ENCODE measurements around the gene PLRG1. TPM values are rescaled to one million over a fixed set of nuclear protein-coding genes. Genes with fewer than 3 reads are reported as not detected.

PLRG1 gene
- total RNA-seq, 1 donor from 2014 or later, result 110 TPM

DNA sequence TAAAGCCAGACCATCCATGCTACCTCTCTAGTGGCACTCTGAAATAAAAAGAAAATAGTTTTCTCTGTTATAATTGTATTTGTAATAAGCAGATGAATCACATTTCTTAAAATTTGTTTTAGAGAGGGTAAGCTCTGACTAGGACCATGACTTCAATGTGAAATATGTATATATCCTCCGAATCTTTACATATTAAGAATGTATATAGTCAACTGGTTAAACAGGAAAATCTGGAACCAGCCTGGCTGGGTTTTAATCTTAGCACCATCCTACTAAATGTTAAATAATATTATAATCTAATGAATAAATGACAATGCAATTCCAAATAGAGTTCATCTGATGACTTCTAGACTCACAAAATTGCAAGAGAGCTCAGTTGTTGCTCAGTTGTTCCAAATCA, 14.1 kb upstream of the PLRG1 start:
- Mint-ChIP-seq H3K27me3 (peaks cover 10% of the 10 kb centered on the region), H3K4me3 (no peak overlapping the region), H3K4me1 (no peaks in the 10 kb centered on the region), H3K36me3 (ENCODE audit: low read depth) (no peaks in the 10 kb centered on the region), H3K9me3 (no peaks in the 10 kb centered on the region), H3K27ac (no peak overlapping the region)
- DNase-seq (no peak), ATAC-seq (ENCODE audit: low read depth) (no peak)
- ChIA-PET POLR2A (no interaction called here), CTCF (no interaction called here)
- TF ChIP-seq, protein P1, sequence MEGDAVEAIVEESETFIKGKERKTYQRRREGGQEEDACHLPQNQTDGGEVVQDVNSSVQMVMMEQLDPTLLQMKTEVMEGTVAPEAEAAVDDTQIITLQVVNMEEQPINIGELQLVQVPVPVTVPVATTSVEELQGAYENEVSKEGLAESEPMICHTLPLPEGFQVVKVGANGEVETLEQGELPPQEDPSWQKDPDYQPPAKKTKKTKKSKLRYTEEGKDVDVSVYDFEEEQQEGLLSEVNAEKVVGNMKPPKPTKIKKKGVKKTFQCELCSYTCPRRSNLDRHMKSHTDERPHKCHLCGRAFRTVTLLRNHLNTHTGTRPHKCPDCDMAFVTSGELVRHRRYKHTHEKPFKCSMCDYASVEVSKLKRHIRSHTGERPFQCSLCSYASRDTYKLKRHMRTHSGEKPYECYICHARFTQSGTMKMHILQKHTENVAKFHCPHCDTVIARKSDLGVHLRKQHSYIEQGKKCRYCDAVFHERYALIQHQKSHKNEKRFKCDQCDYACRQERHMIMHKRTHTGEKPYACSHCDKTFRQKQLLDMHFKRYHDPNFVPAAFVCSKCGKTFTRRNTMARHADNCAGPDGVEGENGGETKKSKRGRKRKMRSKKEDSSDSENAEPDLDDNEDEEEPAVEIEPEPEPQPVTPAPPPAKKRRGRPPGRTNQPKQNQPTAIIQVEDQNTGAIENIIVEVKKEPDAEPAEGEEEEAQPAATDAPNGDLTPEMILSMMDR (IDR thresholded peaks at IDR 0.05), result no peak
- intact Hi-C loops (cut with micrococcal nuclease), result loop anchor here (5.0 kb wide), 1 partner anchor 213 kb away; no protein-coding TSS in a partner anchor

DNA sequence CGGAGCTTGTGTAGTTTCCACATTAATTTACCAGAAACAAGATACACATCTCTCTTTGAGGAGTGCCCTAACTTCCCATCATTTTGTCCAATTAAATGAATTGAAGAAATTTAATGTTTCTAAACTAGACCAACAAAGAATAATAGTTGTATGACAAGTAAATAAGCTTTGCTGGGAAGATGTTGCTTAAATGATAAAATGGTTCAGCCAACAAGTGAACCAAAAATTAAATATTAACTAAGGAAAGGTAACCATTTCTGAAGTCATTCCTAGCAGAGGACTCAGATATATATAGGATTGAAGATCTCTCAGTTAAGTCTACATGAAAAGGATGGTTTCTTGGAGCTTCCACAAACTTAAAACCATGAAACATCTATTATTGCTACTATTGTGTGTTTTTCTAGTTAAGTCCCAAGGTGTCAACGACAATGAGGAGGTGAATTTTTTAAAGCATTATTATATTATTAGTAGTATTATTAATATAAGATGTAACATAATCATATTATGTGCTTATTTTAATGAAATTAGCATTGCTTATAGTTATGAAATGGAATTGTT, 12.6 kb upstream of the PLRG1 start, which contains the start of gene FGB:
FGB (plus strand) TSS at position 315 of the 558 bp plus-strand sequence; CDS start at position 323, 8 bp downstream.
- intact Hi-C loops (cut with micrococcal nuclease), result loop anchor here (5.0 kb wide), 1 partner anchor 215 kb away; no protein-coding TSS in a partner anchor
- TF ChIP-seq, protein P1 (IDR thresholded peaks at IDR 0.05), result no peak
- no peak within 1 kb of the TSS for H3K27ac Mint-ChIP-seq
- POLR2A ChIA-PET, result no interaction called here
- H3K36me3 Mint-ChIP-seq (ENCODE audit: low read depth), result no peaks in the 10 kb centered on the region
- CTCF ChIA-PET, result no interaction called here
- peaks cover 14% of the 10 kb centered on the region for H3K27me3 Mint-ChIP-seq
- no peaks in the 10 kb centered on the region for H3K4me1 Mint-ChIP-seq
- no peak for DNase-seq
- ATAC-seq (ENCODE audit: low read depth), result no peak
- H3K9me3 Mint-ChIP-seq, result no peaks in the 10 kb centered on the region
- no peak within 1 kb of the TSS for H3K4me3 Mint-ChIP-seq

DNA sequence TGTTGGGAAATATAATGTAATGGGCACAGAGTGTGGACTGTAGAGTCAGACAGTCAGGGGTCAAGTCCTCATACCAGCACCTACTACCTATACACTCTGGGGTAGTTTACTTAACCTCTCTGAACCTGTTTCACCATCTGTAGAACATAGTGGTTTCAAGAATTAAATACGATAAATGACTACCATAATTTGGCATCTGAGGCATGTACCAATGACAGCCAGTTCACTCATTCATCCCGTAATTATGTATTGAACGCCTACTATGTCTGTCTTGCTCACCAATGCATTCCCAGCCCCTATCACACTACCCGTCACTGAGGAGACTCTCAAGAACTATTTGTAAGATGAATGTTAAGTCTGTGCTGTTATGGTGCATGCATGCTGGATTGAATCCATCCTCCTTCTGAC, 10.6 kb upstream of the PLRG1 start:
- POLR2A ChIA-PET, result no interaction called here
- H3K9me3 Mint-ChIP-seq, result no peaks in the 10 kb centered on the region
- no peak overlapping the region for H3K4me3 Mint-ChIP-seq
- TF ChIP-seq, protein P1 (IDR thresholded peaks at IDR 0.05), result no peak
- no peaks in the 10 kb centered on the region for H3K36me3 Mint-ChIP-seq (ENCODE audit: low read depth)
- ATAC-seq (ENCODE audit: low read depth), result no peak
- H3K4me1 Mint-ChIP-seq, result no peaks in the 10 kb centered on the region
- peaks cover 9% of the 10 kb centered on the region for H3K27me3 Mint-ChIP-seq
- DNase-seq, result no peak
- intact Hi-C loops (cut with micrococcal nuclease), result loop anchor here (5.0 kb wide), 1 partner anchor 216 kb away; no protein-coding TSS in a partner anchor
- CTCF ChIA-PET, result interaction anchor here (2.5 kb wide), 1 partner anchor 58 kb away, joined by 15 read pairs; no protein-coding TSS in a partner anchor
- H3K27ac Mint-ChIP-seq, result no peak overlapping the region

DNA sequence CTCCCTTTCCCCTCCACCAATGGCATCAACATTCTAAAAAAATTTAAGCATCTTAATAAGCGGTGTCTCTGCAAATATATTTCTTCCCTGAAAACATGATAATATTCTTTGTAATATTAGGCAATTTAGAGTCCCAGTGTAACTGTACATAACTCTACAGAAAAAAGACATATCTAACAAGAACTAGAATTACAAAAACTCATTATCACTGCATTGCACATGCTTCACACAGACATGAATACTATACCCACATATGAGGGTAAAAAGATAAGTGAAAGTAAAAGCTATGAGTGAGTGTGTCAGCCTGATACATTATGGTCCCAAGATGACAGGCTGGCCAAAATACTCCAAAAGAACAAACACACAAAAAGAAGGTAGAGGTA, 10.2 kb upstream of the PLRG1 start:
- ATAC-seq (ENCODE audit: low read depth), result no peak
- no peak for DNase-seq
- Mint-ChIP-seq H3K36me3 (ENCODE audit: low read depth) (no peaks in the 10 kb centered on the region), H3K27ac (no peak overlapping the region), H3K9me3 (no peaks in the 10 kb centered on the region), H3K4me1 (no peaks in the 10 kb centered on the region), H3K27me3 (peaks cover 7% of the 10 kb centered on the region), H3K4me3 (no peak overlapping the region)
- POLR2A ChIA-PET, result no interaction called here
- CTCF ChIA-PET, result interaction anchor here (1.6 to 2.5 kb wide), 2 partner anchors 56 to 58 kb away, joined by 6 to 15 read pairs; no protein-coding TSS in a partner anchor
- TF ChIP-seq, protein P1 (IDR thresholded peaks at IDR 0.05), result no peak
- intact Hi-C loops (cut with micrococcal nuclease), result loop anchor here (5.0 kb wide), 1 partner anchor 217 kb away; no protein-coding TSS in a partner anchor

DNA sequence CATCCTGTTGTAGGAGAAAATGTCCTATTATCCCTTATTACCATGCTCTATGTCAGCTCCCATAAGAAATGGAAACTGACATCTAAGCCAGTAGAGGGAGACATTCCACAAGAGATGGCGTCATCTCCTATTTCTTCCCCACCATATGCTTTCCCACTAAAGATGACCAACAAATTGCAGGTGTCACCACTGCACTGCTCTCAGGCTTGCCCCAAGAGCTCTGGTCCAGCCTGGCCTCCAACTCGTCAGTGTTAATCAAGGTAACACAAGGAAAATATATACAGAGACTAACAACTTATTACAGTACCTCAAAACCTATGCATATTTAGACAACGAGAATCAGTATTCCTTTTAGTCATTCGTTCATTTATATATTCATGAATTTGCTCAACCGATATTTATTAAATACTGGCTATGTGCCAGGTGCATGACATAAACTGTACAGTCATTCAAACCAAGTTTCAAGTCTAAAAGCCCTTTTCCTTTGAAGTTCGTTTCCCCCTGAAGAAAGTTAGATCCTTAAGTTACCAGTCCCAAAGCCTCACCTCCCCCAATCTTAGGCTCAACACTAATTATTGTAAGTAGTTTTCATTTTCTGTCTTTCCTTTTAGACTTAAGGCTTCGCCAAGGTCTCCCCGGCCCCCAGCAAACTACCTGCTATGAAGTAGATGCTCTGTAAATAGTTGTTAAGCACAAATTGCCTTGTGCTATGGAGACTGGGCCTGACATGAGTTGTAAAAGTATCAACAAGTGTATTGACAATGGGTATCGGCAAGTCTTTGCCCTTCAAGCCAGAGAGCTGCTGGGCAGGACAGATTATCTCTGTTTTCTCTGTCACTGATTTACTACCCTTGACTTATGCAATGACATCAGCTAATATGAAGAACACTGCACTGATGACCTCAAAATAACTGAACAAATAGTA, 9.6 kb upstream of the PLRG1 start:
- Mint-ChIP-seq H3K36me3 (ENCODE audit: low read depth) (no peaks in the 10 kb centered on the region), H3K4me3 (no peak overlapping the region), H3K9me3 (no peaks in the 10 kb centered on the region), H3K27ac (no peak overlapping the region), H3K4me1 (no peaks in the 10 kb centered on the region), H3K27me3 (peaks cover 7% of the 10 kb centered on the region)
- ChIA-PET CTCF (interaction anchor here (0.7 to 2.5 kb wide), 6 partner anchors 10 to 66 kb away, joined by 3 to 15 read pairs (median 8); partner anchors contain the start of gene PLRG1), POLR2A (no interaction called here)
- DNase-seq (no peak), ATAC-seq (ENCODE audit: low read depth) (no peak)
- TF ChIP-seq, protein P1 (IDR thresholded peaks at IDR 0.05), result no peak
- intact Hi-C loops (cut with micrococcal nuclease), result loop anchor here (5.0 kb wide), 1 partner anchor 218 kb away; no protein-coding TSS in a partner anchor
